Measurements from ENCODE around the gene PSMB4.

- TF ChIP-seq CTCF (IDR thresholded peaks at IDR 0.05; ENCODE audit: low read length) (no peak), EZH2phosphoT487 (IDR thresholded peaks at IDR 0.05; ENCODE audit: low read length) (no peak)
Observed at GRCh38 chr1:151425103-151425502, 25.7 kb downstream of the PSMB4 start.
